Left lung (tissue), 10 donors: Measurements from ENCODE around the gene EDN2. TPM values are rescaled to one million over a fixed set of nuclear protein-coding genes. Genes with fewer than 3 reads are reported as not detected.

Experiments
- ATAC-seq: fragments of 200-7000 bp; cut with Tn5 transposase; one replicate; pipeline ENCODE4 v1.9.1; 2020; ENCODE audit warnings: moderate library complexity
- DNase-seq, 4 donors: peaks; one replicate each; pipeline ENCODE4 v3.0.0-alpha.2; 2013 to 2020
- H3K27ac ChIP-seq, 2 donors: fragments of 200-600 bp; sonication (generic) in 1 of 2; one replicate each; pipeline versions ENCODE4 v1.5.0 to v1.8.0; 2020 to 2021
- H3K27me3 ChIP-seq, 2 donors: fragments of 200-600 bp; sonication (generic) in 1 of 2; one replicate each; pipeline versions ENCODE4 v1.5.0 to v1.8.0; 2020 to 2021
- H3K36me3 ChIP-seq, 2 donors: fragments of 200-600 bp; sonication (generic) in 1 of 2; one replicate each; pipeline versions ENCODE4 v1.5.0 to v1.8.0; 2020 to 2021
- H3K4me1 ChIP-seq, 2 donors: fragments of 200-600 bp; one replicate each; pipeline ENCODE4 v1.8.0; 2021
- H3K4me3 ChIP-seq, 2 donors: fragments of 200-600 bp; sonication (generic) in 1 of 2; one replicate each; pipeline versions ENCODE4 v1.5.0 to v1.8.0; 2020 to 2021; ENCODE audit warnings: mild to moderate bottlenecking in 1 of 2
- H3K9me3 ChIP-seq, 2 donors: fragments of 200-600 bp; sonication (generic) in 1 of 2; one replicate each; pipeline versions ENCODE4 v1.5.0 to v1.8.0; 2020 to 2021
- intact Hi-C, 2 donors: fragments of 100-400 bp; cut with DNase I; formaldehyde crosslinking; loops; one replicate each; pipeline versions ENCODE4 v1.11.2 to v1.14.2; 2022
- polyA plus RNA-seq, 6 donors: library from polyadenylated mRNA; unstranded; fragments of 120-200 nt; gene quantifications; one replicate each; pipeline ENCODE4 v1.2.1, GENCODE V29; 2013; ENCODE audit not compliant: insufficient read length in 6 of 6
- total RNA-seq, 2 donors: library from RNA; stranded (reverse); fragmentation: NEBNext Ultra II Directional; extraction: Animal tissue kit (Norgen Biotek cat#: 25700); gene quantifications; one replicate each; pipeline ENCODE4 v1.2.1, GENCODE V29; 2021
- TF ChIP-seq, protein P1 (sequence below), 2 donors: fragments of 200-600 bp; sonication (generic) in 1 of 2; IDR thresholded peaks; one replicate each; pipeline versions ENCODE4 v1.5.0 to v1.8.0; 2021; ENCODE audit warnings: antibody characterized with exemption in 2 of 2
- donor health status: DM: no; HTN: yes; CAD: no.
- donor health status: DM: no; HTN: no; CAD: no.

Gene EDN2
- total and polyA plus RNA-seq, 8 donors, result 0.22 to 4.0 (median 0.36) TPM; not detected in 1

- peaks cover 0 to 35% of the 10 kb centered on the region in 2 donors for H3K36me3 ChIP-seq
- H3K4me3 ChIP-seq, result no peak overlapping the region
- peaks cover 19 to 25% of the 10 kb centered on the region in 2 donors for H3K4me1 ChIP-seq
- ATAC-seq (peak; percentile 14), DNase-seq (peak in 1 of 4 donors; percentile 67)
- H3K9me3 ChIP-seq, result no peaks in the 10 kb centered on the region
- no peak overlapping the region for H3K27ac ChIP-seq
- H3K27me3 ChIP-seq, result no peaks in the 10 kb centered on the region
- TF ChIP-seq, protein P1, sequence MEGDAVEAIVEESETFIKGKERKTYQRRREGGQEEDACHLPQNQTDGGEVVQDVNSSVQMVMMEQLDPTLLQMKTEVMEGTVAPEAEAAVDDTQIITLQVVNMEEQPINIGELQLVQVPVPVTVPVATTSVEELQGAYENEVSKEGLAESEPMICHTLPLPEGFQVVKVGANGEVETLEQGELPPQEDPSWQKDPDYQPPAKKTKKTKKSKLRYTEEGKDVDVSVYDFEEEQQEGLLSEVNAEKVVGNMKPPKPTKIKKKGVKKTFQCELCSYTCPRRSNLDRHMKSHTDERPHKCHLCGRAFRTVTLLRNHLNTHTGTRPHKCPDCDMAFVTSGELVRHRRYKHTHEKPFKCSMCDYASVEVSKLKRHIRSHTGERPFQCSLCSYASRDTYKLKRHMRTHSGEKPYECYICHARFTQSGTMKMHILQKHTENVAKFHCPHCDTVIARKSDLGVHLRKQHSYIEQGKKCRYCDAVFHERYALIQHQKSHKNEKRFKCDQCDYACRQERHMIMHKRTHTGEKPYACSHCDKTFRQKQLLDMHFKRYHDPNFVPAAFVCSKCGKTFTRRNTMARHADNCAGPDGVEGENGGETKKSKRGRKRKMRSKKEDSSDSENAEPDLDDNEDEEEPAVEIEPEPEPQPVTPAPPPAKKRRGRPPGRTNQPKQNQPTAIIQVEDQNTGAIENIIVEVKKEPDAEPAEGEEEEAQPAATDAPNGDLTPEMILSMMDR (IDR thresholded peaks at IDR 0.05), result no peak
- intact Hi-C loops, result no loop called here
These were observed 29.9 kb upstream of the EDN2 start for GRCh38 chr1:41514381-41514780.

DNA sequence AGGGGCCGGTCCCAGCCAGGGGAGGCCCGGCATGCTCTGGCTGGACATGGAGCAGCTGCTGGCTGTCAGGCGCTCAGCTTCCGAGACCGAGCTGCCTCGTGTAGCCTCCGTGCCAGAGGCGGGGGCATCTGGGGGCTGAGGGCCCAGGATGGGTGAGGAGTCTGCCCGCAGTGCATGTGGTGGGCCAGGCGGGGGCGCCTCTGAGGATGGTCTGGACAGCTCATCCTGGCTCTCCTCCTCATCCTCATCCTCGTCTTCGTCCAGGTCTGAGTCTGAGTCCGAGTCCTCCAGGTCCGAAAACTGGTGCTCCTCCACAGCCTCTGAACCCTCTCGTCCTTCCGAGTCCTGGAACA lies 28.9 kb upstream of the EDN2 start:
- ATAC-seq, result no peak
- H3K27ac ChIP-seq, result no peak overlapping the region
- H3K9me3 ChIP-seq, result no peaks in the 10 kb centered on the region
- peaks cover 0 to 35% of the 10 kb centered on the region in 2 donors for H3K36me3 ChIP-seq
- peak in 2 of 4 donors; percentile 44 to 77 for DNase-seq
- peaks cover 19 to 25% of the 10 kb centered on the region in 2 donors for H3K4me1 ChIP-seq
- TF ChIP-seq, protein P1 (IDR thresholded peaks at IDR 0.05), result peak in 1 of 2 donors; percentile 35
- no peaks in the 10 kb centered on the region for H3K27me3 ChIP-seq
- H3K4me3 ChIP-seq, result no peak overlapping the region
- intact Hi-C loops, result no loop called here

DNA sequence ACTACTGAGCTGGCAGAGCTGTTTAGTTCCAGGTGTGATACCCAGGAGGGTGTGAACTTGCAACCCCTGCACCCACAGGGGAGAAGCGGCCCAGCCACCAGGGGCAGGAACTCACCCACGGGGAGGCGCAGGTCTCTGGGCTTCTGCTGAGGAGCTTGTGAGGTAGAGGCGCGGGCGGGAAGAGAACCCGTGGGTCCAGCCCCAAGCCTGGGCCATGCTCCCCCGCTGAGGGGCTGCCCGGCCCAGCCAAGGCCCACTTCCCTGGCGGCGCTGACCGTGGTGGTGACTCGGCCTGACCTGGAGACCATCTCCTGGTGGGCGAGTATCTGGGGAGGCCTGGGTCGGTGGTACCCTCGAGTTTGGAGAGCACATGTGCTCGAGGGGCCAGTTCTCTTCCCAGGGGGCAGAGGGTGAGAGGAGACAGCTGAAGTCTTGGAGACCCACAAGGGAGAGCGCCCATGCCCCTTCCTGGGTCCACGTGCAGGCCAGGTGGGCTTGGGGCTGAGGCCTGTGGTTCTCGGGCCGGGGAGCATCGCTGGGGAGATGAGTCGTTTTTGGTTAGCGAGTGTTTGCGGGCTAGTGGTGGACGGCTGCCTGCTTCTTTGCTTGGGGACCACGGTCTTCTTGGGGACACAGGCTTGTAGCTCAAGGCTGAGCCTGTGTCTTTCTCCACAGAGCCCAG lies 28.4 kb upstream of the EDN2 start:
- Histone ChIP-seq H3K27ac (no peak overlapping the region), H3K4me1 (peaks cover 19 to 25% of the 10 kb centered on the region in 2 donors), H3K27me3 (no peaks in the 10 kb centered on the region), H3K9me3 (no peaks in the 10 kb centered on the region), H3K36me3 (peaks cover 0 to 35% of the 10 kb centered on the region in 2 donors), H3K4me3 (no peak overlapping the region)
- TF ChIP-seq, protein P1 (IDR thresholded peaks at IDR 0.05), result no peak
- intact Hi-C loops, result no loop called here
- ATAC-seq, result no peak
- DNase-seq, result peak in 1 of 4 donors; percentile 72

DNA sequence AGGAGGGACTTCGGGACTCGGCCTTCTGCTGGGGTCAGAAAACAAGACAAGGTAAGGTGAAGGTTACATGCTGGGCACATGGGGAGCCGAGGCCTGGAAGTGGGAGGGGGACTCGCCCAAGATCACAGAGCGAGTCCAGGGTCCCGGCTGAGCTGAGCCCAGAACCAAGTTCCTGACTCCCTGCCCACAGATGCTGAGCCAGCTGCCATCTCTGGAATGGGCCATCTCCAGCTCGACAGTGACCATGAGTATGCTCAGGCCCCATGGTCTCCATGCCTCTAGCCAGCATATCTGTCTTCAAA lies 26.7 kb upstream of the EDN2 start:
- TF ChIP-seq, protein P1 (IDR thresholded peaks at IDR 0.05), result no peak
- Histone ChIP-seq H3K27ac (no peak overlapping the region), H3K9me3 (no peaks in the 10 kb centered on the region), H3K4me3 (no peak overlapping the region), H3K27me3 (no peaks in the 10 kb centered on the region), H3K4me1 (peaks cover 13 to 17% of the 10 kb centered on the region in 2 donors), H3K36me3 (peaks cover 0 to 35% of the 10 kb centered on the region in 2 donors)
- intact Hi-C loops, result no loop called here
- DNase-seq, result no peak
- no peak for ATAC-seq

GRCh38 chr1:41510531-41511238 lies 26.2 kb upstream of the EDN2 start:
- H3K4me3 ChIP-seq, result no peak overlapping the region
- H3K27me3 ChIP-seq, result no peaks in the 10 kb centered on the region
- peaks cover 10 to 12% of the 10 kb centered on the region in 2 donors for H3K4me1 ChIP-seq
- intact Hi-C loops, result no loop called here
- no peaks in the 10 kb centered on the region for H3K9me3 ChIP-seq
- no peak for ATAC-seq
- peak in 1 of 4 donors; percentile 80 for DNase-seq
- H3K27ac ChIP-seq, result no peak overlapping the region
- TF ChIP-seq, protein P1 (IDR thresholded peaks at IDR 0.05), result no peak
- peaks cover 0 to 35% of the 10 kb centered on the region in 2 donors for H3K36me3 ChIP-seq
